Measurements from ENCODE around the gene DNAL1. TPM values are rescaled to one million over a fixed set of nuclear protein-coding genes. Genes with fewer than 3 reads are reported as not detected.
A peak's percentile ranks its signal among the peaks of the same experiment; 100 is the strongest.
"Not testable (repeated sequence)": the region's sequence is repeated elsewhere in the genome, so short reads cannot be mapped to it uniquely, and the experiment has no call there.

Gene DNAL1
- total RNA-seq, 1 experiment from 2014 or later, result 17.3 TPM

- DNase-seq (ENCODE audit: low read depth), result no peak
These were observed 55.5 kb downstream of the DNAL1 start for GRCh38 chr14:73700325-73700724.

- DNase-seq (ENCODE audit: low read depth), result not testable (repeated sequence)
These were observed 63.3 kb downstream of the DNAL1 start for GRCh38 chr14:73708076-73708475.

- no peak for DNase-seq (ENCODE audit: low read depth)
These were observed 65.2 kb downstream of the DNAL1 start for GRCh38 chr14:73709904-73710469.

- no peak for DNase-seq (ENCODE audit: low read depth)
These were observed 66.0 kb downstream of the DNAL1 start for GRCh38 chr14:73710737-73711136.

GRCh38 chr14:73712071-73712506 lies 67.3 kb downstream of the DNAL1 start:
- DNase-seq (ENCODE audit: low read depth), result no peak

GRCh38 chr14:73712540-73713180 lies 67.9 kb downstream of the DNAL1 start:
- DNase-seq (ENCODE audit: low read depth), result peak; percentile 59

- no peak for DNase-seq (ENCODE audit: low read depth)
These were observed 68.5 kb downstream of the DNAL1 start for GRCh38 chr14:73713206-73713802.

GRCh38 chr14:73713803-73714655 lies 69.2 kb downstream of the DNAL1 start, which contains the start of gene PNMA1:
Gene PNMA1, minus strand, starts transcription at chr14:73714384. Its CDS starts 745 bp downstream, at chr14:73713639.
- DNase-seq (ENCODE audit: low read depth), result peak; percentile 74

- DNase-seq (ENCODE audit: low read depth), result no peak
These were observed 69.9 kb downstream of the DNAL1 start for GRCh38 chr14:73714656-73715081.

- no peak for DNase-seq (ENCODE audit: low read depth)
These were observed 70.9 kb downstream of the DNAL1 start for GRCh38 chr14:73715707-73716106.

- DNase-seq (ENCODE audit: low read depth), result no peak
These were observed 72.5 kb downstream of the DNAL1 start for GRCh38 chr14:73717266-73717665.

GRCh38 chr14:73717711-73718417 lies 73.1 kb downstream of the DNAL1 start:
- no peak for DNase-seq (ENCODE audit: low read depth)

GRCh38 chr14:73718418-73719251 lies 73.8 kb downstream of the DNAL1 start:
- no peak for DNase-seq (ENCODE audit: low read depth)

GRCh38 chr14:73719361-73719760 lies 74.6 kb downstream of the DNAL1 start:
- no peak for DNase-seq (ENCODE audit: low read depth)

GRCh38 chr14:73719791-73720190 lies 75.0 kb downstream of the DNAL1 start:
- DNase-seq (ENCODE audit: low read depth), result no peak

- no peak for DNase-seq (ENCODE audit: low read depth)
These were observed 75.8 kb downstream of the DNAL1 start for GRCh38 chr14:73720636-73721035.

- no peak for DNase-seq (ENCODE audit: low read depth)
These were observed 76.5 kb downstream of the DNAL1 start for GRCh38 chr14:73721101-73721821.

- DNase-seq (ENCODE audit: low read depth), result no peak
These were observed 77.8 kb downstream of the DNAL1 start for GRCh38 chr14:73722581-73722980.

- DNase-seq (ENCODE audit: low read depth), result peak; percentile 43
These were observed 78.6 kb downstream of the DNAL1 start for GRCh38 chr14:73723406-73723796.

All from LHCN-M2 (cell line).